Stimulated activated CD8-positive, alpha-beta memory T cell treated with anti-CD3 and anti-CD28 coated beads, Interleukin-15, amount 100 ng/mL, for 48 hours (primary cell): ENCODE results near the gene SLC17A8.
"Not testable (repeated sequence)": the region's sequence is repeated elsewhere in the genome, so short reads cannot be mapped to it uniquely, and the experiment has no call there.

Experiments
- DNase-seq, 2 donors: peaks; one replicate each; pipeline ENCODE4 v3.0.0-alpha.2; 2020; ENCODE audit warnings: low read depth in 2 of 2

SLC17A8 gene

DNA sequence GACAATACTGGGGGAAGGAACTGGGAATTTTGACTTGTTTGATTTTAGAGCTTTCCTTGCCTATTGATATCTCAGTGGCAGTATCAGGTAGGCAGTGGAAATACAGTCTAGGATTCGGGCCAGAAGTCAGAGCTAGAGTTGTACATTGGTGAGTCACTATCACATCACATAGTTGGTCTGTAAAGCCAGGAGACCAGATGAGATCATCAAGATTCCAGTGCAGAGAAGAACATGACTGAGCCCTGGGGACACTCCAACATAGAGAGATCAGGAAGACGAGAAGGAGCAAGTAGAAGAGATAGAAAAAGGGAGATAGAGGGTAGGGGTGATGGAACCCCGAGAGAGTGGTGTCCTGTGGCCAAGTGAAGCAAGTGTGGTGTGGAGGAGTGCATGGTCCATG lies 70.2 kb downstream of the SLC17A8 start:
- no peak for DNase-seq

DNA sequence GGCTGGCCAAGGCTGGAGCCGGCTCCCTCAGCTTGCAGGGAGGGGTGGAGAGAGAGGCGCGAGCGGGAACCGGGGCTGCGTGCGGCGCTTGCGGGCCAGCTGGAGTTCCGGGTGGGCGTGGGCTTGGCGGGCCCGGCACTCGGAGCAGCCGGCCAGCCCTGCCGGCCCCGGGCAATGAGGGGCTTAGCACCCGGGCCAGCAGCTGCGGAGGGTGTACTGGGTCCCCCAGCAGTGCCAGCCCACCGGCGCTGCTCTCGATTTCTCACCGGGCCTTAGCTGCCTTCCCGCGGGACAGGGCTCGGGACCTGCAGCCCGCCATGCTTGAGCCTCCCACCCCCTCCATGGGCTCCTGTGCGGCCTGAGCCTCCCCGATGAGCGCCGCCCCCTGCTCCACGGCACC lies 73.4 kb downstream of the SLC17A8 start:
- DNase-seq, result not testable (repeated sequence)

DNA sequence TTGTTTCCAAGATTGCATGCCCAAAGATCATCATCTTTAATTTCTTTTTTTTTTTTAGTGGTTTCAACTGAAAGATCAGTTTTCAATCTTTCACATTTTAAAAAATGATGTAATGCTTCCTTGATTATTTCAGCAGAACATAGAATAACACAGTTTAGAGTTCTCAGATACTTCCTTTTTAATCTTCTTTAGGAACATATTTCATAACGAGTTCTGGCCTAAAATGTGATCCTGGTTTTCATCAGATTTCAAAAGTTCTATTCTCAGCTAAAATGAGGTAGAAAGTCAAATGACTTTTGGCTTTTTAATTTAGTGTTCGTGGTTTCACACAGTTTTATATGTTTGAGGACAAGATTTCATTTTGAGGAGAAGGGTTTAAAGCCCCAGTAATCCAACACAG lies 76.8 kb downstream of the SLC17A8 start:
- no peak for DNase-seq

DNA sequence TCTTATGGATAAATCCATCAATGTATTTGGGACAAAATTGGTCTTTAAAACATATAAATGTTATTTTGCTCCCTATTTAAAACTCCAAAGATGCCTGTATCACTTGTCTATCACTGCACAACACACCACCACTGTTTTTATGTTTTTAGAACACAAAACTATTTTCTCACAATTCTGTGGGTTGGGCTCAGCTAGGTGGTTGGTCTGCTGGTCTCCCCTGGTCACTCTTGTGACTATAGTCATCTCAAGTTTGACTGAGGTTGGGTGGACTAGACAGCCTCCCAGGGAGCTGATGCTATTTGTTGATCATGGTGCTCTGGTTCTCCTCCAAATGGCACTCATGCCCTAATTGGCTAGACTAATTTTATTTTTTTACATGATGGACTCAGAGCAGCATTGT lies 77.3 kb downstream of the SLC17A8 start:
- DNase-seq, result no peak

GRCh38 chr12:100435957-100436356 lies 79.1 kb downstream of the SLC17A8 start:
- no peak for DNase-seq

GRCh38 chr12:100437038-100437841 lies 80.4 kb downstream of the SLC17A8 start:
- DNase-seq, result no peak

- no peak for DNase-seq
These were observed 82.9 kb downstream of the SLC17A8 start for GRCh38 chr12:100439797-100440196.

DNA sequence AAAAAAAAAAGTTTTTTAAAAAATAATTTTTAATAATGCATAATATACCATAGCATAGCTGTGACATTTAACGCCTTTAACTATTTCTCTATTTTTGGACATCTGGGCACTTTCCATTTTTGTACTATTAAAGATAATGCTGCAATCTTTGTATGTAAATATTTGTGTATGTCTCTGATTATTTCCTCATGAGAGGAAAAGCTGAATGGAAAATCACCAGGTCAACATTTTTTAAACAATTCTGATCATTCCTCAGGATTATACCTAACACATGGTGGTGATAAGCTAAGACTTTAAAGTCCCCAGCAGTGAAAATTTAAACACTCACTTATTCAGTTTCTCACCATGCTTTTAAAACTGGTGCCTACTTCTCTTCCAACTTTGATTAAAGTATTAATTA lies 85.5 kb downstream of the SLC17A8 start:
- DNase-seq, result no peak

DNA sequence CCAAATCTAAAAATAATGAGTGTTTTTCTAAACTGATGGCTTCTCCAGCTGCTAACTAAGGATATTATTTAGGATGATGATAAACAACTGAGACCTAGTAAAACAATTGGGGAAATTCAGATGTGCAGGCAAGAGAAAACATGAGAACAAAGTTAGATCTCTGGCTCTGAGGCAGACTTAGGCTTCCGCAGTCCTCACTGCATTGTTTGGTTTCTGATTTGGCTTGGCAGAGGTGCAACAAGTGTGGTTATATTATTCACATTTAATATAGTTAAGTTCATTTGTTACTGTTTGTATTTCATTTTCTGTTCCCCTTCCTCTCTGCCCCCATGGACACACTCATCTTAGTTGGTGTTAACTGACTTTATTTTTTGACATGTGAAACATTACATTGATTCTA lies 86.6 kb downstream of the SLC17A8 start:
- DNase-seq, result no peak

DNA sequence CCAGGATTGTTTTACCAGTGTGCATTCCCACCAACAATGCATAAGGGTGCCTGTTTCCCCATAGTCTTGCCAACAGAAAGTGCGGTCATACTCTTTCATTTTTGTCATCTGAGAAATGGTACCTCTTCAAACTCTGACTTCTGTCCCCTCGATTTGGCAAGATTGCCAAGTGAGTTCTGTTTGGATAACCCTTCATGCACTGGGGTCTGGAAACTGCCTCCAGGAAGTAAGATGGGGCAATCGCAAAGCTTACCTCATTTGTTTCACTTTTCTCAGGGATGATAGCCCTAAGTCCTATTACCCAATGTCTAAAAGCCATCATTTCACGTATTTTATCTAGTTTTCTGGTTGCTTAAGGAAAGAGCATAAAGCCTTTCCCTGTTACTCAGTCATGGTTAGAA lies 88.2 kb downstream of the SLC17A8 start:
- no peak for DNase-seq

- DNase-seq, result no peak
These were observed 90.5 kb downstream of the SLC17A8 start for GRCh38 chr12:100447381-100447780.

- DNase-seq, result no peak
These were observed 91.8 kb downstream of the SLC17A8 start for GRCh38 chr12:100448656-100449055.

- no peak for DNase-seq
These were observed 93.9 kb downstream of the SLC17A8 start for GRCh38 chr12:100450735-100451134.

DNA sequence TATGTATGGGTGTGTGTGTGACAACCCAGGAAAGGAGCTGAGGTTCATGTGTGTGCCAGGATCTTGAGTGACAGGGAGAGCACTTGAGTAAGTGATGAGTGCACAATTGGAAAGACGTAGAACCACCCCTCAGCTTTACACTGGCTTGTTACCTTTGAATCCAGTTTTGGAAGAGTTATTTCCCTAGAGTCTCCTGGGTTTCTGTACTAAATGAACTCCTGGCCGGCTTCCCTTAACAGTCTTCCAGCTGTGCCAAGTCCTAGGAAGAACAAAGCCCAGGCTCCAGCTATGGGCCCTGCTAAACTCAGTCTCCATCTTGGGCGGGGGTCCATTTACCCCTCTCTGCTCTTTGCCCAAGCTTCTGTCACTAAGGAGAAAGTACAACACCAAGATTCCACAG lies 97.1 kb downstream of the SLC17A8 start:
- no peak for DNase-seq

- no peak for DNase-seq
These were observed 99.0 kb downstream of the SLC17A8 start for GRCh38 chr12:100455896-100456295.

- no peak for DNase-seq
These were observed 101.3 kb downstream of the SLC17A8 start for GRCh38 chr12:100458191-100458590.

DNA sequence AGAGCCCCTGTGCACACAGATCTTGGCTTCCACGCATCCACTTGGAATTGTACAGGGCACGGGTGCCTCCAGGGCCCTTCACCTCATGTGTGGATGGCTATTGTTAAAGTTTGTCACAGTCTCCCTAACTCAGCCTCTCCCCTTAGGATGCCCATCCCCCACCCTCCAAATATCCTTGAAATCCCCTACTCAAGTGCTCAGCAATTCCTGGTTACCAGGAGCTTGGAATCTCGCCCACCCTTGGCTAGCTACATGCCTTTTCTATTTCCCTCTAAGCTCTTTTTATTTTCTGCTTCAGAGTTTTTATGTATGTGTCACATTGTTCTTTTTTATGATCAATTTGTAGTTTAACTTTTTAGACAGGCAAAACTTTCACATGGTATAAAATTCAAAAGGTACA lies 103.8 kb downstream of the SLC17A8 start:
- DNase-seq, result no peak

DNA sequence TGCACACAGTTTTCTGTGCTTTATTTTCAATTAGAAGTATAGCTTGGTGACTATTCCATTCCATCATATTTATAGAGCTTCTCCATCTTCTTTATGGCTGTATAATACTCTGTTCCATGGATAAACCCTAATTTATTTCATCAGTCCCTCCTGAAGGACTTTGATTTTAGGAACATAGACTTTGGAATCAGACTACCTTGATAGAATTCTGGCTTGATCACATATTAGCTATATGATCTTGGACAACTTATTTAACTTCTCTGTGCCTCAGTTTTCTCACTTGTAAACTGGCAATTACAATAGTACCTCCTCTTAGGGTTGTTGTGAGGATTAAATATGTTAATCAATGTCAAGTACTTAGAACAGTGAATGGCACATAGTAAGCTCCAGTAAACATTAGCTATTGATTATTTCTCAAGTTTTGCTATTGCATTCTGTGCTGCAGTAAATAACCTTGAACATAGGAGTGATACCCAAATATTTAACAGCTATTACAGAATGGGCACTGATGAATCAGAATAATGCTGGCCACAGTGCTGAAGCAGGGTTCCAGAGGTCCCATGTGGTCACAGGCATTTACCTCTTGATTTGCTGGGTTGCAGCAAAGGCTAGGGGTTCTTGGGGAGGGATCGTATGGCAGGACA lies 104.6 kb downstream of the SLC17A8 start:
- no peak for DNase-seq

DNA sequence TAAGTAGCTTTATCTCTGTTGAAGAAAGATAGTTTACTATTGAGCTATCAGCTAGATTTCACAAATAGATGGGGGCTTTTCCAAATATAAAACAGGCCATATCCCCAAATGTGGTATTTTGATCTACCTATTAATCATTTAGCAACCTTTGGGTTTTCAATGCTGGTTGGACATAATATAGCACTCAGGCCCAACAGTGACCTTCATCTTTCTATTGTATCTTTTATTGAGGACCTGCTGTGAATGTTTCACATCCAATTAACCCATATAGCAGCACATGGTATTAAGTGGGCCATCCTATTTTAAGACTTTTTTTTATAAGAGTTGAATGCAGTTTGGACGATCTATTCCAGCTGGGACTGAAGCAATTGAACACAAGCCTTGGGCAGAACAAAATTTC lies 106.8 kb downstream of the SLC17A8 start:
- DNase-seq, result no peak

DNA sequence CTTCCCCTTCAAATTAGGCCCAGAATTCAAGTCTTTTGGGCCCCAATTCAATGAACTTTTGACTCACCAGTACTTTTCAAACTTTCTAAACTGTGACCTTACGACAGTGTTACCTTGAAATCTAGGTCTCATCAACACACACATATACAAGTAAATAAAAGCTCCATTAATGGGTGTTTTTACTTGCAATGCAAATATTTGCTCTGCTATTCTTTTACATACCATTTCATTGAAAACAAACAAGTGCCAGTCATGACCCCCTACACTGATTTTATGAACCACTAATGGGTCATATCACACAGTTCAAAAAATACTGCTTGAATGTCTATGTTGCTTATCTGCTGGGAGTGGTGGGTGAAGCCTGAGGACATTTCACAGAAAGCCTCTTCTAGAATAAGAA lies 107.7 kb downstream of the SLC17A8 start:
- DNase-seq, result no peak

GRCh38 chr12:100468126-100468525 lies 111.3 kb downstream of the SLC17A8 start:
- DNase-seq, result no peak
